GM19025 (cell line): Measurements from ENCODE around the gene ZNF813.
A peak's percentile ranks its signal among the peaks of the same experiment; 100 is the strongest.

Source experiments
- ATAC-seq: cut with Tn5 transposase; IDR thresholded peaks from one replicate; pipeline ENCODE4 v1.9.1; 2021; ENCODE audit warnings: mild to moderate bottlenecking, low read depth, moderate library complexity; ENCODE audit not compliant: unreplicated experiment

ZNF813 gene

GRCh38 chr19:53519446-53519845 is 51.9 kb downstream of the ZNF813 start:
- no peak for ATAC-seq

GRCh38 chr19:53520163-53520546 is 52.6 kb downstream of the ZNF813 start:
- no peak for ATAC-seq

GRCh38 chr19:53520547-53521372 is 53.2 kb downstream of the ZNF813 start:
- ATAC-seq = peak; percentile 99

- no peak for ATAC-seq
These were observed 54.1 kb downstream of the ZNF813 start for GRCh38 chr19:53521373-53522202.

GRCh38 chr19:53525922-53526321 is 58.4 kb downstream of the ZNF813 start:
- ATAC-seq = no peak

- no peak for ATAC-seq
These were observed 63.1 kb downstream of the ZNF813 start for GRCh38 chr19:53530622-53531021.

GRCh38 chr19:53531457-53531856 is 63.9 kb downstream of the ZNF813 start:
- ATAC-seq = no peak

- ATAC-seq = no peak
These were observed 64.8 kb downstream of the ZNF813 start for GRCh38 chr19:53532362-53532761.

GRCh38 chr19:53536225-53536548 is 68.7 kb downstream of the ZNF813 start:
- ATAC-seq = no peak

- no peak for ATAC-seq
These were observed 69.6 kb downstream of the ZNF813 start for GRCh38 chr19:53537121-53537520.

GRCh38 chr19:53537521-53538377 is 70.2 kb downstream of the ZNF813 start, which contains the start of gene ZNF331:
ZNF331 (plus strand) TSS chr19:53538145; CDS start chr19:53569377, 31,232 bp downstream.
- peak; percentile 56 for ATAC-seq

GRCh38 chr19:53538378-53539109 is 71.0 kb downstream of the ZNF813 start:
- no peak for ATAC-seq

- ATAC-seq = no peak
These were observed 72.6 kb downstream of the ZNF813 start for GRCh38 chr19:53540091-53540490.

GRCh38 chr19:53541971-53542370 is 74.4 kb downstream of the ZNF813 start:
- no peak for ATAC-seq

GRCh38 chr19:53545271-53546065 is 77.9 kb downstream of the ZNF813 start:
- no peak for ATAC-seq
